SHP77 treated with DMSO at 0.1 percent for 48 hours (cell line): ENCODE measurements around the gene TLR5.

Experiments used
- DNase-seq: peaks from one replicate; lab custom pipeline; 2025; lab: John Stamatoyannopoulos, UW

TLR5 gene

GRCh38 chr1:223110952-223111351, 32.1 kb downstream of the TLR5 start:
- DNase-seq: no peak

DNA sequence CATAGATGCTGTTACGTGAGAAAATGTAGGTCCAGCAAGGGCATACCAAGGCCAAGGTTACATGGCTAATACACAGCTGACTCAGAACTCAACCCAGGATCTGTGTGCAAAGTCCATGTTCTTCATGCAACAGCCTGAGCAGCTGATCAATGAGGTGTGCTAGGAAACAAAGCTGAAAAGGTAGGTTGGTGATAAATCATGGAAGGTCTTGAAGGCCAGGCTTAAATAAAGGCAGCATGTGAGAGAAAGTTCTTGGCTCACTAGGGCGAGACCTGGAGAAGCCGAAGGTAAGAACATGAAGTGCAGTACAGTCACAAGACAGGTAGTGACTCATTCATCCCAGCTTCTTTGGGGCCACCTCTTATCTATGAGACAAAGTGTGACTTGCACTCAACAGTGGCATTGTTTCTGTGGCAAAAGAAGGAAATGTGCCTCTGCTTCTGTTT, 33.4 kb downstream of the TLR5 start:
- DNase-seq: no peak

DNA sequence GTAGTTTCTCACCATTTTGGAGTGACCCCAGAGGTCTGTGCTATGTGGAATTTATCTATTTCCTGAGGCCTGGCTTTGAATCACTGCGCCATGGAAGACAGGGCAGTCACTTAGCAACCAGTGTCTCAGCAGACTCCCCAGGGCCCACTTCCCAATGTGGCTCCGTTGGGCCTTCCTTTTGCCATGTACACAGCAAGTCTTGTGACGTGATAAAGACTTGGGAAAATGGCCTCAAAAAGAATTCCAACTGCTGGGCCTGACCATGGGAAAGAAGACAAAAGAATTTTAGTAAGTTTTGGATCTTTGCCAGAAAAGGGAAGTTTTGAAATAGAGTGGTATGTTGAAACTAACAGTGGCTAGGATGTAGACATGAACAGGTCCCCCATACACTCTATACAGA, 36.2 kb downstream of the TLR5 start:
- DNase-seq: no peak

DNA sequence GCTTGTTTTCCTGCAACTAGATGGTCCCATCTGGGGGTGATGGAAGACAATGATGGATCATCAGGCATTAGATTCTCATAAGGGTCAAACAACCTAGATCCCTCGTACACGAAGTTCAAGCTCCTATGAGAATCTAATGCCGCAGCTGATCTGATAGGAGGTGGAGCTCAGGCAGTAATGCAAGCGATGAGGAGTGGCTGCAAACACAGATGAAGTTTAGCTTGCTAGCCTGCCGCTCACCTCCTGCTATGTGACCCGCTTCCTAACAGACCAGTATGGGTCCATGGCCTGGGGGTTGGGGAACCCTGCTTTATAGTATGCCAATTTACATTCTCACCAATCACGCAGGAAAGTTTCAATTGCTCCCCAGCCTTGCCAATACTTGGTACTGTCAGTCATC, 37.5 kb downstream of the TLR5 start:
- no peak for DNase-seq

DNA sequence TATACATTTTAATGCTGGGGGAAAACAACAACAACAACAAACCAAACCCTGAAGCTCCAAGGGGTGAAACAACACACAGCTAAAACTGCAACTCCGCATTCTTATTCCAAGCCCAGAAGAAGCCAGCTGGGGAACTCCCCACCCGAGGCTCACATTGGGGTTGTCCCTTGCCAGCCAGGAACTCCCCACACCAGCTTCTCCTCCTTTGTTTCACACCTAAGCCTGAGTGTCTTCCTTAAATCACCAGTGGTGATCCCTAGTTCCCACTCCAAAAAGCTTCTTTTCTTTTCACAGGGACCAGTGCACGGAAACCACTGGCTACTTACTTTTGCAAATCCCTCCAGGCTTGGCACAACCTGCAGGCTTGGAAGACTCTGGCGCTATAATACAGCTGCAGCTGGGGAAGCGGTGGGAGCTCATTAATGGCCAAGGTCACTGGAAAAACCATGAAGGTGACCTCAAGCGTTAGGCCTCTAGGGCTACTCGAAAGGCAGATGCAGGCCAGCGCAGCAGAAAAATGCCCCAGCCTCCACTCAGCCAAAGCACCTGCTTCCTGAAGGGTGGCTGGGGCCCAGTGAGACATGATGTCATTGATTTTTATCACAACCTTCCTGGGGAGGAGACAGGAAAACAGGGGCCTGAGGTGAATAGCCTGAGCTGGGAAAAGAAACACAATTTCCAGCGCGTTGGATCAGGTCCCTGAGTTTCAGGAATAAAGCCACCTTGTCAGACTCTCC, 40.1 kb downstream of the TLR5 start:
- peak; percentile 99 for DNase-seq

DNA sequence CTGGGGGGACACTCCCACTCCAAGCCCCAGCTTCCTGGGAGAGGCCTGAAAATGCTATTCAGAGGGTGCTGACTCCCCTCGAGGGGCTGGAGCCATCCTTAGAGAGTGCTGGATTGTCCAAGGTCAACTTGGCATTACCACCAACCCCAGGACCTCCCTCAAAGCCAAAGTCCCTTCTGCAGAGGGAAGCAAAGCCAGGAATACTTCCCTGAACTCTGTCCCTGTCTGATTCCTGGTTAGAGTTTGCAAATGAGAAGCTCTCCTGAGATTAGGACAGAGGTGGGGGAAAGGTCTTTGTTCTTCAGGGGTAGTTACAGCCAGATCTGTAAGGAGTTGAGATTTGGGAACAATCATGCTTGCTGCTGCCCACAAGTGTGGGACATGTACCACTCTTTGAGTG, 45.3 kb downstream of the TLR5 start:
- DNase-seq: no peak

DNA sequence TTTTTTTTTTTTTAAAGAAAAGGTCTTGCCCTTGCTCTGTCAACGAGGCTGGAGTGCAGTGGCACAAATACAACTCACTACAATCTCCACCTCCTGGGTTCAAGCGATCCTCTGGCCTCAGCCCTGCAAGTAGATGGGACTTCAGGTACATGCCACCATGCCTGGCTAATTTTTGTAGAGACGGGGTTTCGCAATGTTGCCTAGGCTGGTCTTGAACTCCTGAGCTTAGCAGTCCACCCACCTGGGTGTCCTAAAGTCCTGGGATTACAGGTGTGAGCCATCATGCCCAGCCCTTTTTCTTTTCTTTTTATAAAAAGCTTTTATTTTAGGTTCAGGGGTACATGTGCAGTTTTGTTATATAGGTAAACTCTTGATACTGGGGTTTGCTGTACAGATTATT, 47.2 kb downstream of the TLR5 start:
- no peak for DNase-seq

GRCh38 chr1:223091896-223092295, 51.2 kb downstream of the TLR5 start:
- no peak for DNase-seq

DNA sequence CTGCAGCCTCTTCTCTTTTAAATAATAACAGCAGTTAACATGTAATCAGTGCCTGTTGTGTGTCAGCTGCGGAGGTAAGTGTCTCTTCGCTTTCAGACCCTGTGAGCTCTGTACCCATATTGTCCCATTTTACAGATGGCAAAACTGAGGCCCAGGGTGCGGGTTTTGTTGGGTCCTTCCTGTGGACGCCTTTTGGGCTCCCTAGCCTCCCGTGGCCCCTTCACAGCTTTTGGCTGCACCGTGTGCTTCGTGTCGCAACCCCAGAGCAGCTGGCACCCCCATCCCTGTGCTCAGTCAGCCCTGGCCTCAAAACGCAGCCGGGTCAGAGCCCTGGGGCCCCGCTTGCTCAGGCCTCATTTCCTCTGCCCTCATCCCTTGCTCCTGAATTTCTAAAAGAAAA, 53.8 kb downstream of the TLR5 start:
- DNase-seq: no peak

DNA sequence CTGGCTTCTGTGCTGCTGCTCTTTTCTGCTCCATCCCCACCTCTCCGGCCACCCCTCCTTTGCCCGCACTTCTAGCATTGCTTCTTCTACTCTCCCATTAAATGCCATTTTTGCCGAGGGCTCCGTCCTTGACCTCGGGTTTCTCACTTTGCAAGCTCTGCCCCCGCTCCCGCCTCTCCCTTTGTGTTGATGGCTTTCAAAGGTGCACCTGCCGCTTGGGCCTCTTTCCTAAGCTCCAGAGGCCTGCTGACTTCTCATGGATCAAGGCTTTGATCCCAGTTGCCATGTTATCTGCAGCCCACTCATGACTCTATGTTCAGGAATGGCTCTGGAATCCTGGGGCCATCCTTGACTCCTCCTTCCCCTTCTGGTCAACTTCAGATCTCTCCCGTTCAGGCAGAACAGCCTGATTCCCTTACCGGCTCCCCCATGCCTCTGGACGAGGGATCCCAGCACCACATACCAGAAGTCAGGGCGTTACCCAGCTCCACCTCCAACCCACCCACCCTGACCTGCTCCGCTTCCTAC, 54.3 kb downstream of the TLR5 start:
- no peak for DNase-seq

- no peak for DNase-seq
These were observed 55.5 kb downstream of the TLR5 start for GRCh38 chr1:223087291-223088255.

DNA sequence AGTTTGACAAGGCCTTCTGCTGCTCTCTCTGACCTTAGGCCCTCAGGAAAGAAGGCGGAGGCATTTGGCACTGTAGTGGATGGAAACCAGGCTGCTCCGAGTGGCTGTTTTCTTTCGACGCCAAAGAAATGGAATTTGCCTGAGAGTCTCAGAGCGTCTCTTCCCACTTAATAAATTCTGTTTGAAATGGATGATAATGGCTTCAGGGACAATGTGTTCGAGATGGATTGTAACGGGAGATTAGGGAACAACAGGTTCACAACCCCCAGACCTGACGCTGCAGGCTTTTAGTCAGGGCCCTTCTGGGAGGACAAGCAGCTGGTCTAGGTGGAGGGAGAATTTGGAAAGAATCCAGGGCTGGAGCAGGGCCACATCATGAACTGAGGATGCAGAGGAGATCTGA, 58.6 kb downstream of the TLR5 start:
- no peak for DNase-seq

DNA sequence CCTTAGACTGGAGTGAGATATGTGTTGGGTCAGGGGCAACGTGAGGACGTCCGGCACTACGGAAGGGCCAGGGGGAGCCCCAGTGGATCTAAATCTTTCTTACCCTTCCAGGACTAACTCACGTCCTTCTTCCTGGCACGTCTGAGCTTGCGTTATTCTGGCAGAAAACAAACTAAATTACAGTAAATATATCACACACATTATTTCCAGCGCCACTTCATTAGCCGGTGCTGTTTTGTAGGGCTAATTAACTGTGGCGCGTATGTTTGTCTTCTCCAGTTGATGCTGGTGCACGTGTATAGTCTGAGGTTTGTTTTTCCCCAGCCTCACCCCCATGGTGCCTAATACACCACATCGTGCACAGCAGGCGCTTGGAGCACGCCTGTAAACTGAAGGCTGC, 59.2 kb downstream of the TLR5 start:
- DNase-seq: no peak

DNA sequence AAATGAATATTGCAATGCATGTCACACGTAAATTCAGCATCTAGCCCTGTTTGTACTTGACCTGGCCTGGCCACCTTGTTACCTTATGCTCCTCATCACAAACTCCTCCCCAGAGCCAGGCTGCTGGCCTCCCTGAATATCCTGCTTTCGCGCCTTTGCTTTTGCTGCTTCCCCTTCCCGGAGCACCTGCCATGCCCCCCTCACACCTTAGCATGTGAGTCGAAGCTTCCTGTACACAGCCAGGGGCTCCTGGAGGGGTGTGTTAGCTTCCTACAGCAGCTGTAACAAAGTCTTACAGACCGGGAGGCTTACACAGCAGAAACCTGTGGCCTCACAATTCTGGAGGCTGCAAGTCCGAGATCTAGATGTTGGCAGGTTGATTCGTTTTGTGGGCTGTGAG, 60.1 kb downstream of the TLR5 start:
- DNase-seq: no peak

GRCh38 chr1:223081181-223081994, 61.7 kb downstream of the TLR5 start:
- DNase-seq: peak; percentile 93

- DNase-seq: no peak
These were observed 63.5 kb downstream of the TLR5 start for GRCh38 chr1:223079498-223079897.

- no peak for DNase-seq
These were observed 65.7 kb downstream of the TLR5 start for GRCh38 chr1:223077247-223077833.

DNA sequence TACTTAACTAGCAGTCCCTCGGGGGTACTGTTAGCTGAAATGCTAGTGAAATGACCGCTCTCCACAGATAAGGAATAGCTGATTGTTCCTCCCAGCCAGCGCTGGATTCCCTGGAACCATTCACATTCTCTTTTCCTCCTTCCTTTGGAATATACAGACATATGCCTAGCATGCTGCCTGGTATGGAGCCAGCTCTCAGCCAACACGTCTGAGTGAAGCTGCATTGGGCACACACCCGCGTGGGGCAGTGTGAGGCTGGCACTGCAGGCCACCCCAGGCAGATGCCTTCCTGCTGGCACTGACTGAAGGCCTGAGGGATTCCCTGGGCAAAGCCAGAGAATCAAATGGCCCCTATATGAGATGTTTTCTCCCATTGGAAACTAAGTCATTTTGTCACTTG, 66.7 kb downstream of the TLR5 start:
- DNase-seq: no peak

DNA sequence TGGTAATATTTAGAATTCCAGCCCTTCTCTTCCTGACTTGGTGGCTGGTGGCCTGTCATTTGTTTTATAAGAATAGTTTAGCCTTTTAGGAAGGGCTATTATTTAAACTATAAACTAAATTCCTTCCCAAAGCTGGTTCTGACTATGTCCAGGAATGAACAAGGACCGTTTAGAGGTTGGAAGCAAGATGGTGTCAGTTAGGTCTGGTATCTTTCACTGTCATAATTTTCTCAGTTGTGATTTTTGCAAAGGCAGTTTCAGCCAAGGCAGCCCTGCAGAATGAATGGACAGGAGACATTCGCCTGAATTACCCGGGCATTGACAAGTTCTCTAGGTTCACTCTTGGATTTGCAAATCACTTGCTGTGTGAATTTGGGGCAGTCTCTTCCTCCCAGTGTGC, 67.2 kb downstream of the TLR5 start:
- no peak for DNase-seq

DNA sequence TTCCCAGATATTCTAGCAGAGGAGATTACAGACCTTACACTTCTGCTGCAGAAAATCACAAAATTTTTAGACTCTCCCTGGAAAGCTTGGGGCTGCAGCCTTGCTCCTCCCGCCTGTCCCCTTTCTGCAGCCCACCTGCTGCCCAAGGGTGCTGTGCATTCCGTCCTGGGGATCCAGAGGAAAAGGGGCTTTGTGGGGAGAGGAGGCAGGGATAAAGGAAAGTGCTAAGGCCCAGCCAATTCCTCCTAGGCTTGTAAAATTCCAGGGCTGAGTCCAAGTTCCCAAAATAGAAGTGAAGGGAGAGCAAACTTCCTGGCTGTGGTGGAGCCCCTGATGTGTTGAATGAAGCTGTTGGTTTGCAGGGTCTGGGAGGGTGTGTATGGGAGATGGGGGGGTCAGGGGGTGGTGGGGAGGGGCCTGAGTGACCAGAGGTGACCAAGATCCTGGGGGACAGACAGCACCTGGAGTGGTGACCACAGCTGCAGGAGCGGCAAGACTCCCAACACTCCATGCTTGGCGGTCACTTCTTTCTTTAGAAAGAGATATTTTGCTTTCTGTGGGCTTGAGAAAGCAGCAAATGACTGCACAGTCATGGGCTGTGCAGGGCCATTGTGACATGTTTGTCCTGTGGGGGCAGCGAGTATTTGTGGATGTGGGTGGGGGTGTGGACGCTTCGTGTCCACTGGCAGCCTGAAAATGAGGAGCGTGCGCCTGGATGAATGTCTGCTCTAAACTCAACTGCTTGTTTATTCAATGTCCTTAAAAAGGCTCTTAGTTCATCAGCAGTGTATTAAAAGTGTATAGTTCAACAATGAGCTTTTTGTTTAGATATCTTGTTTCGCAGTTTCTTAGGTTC, 68.4 kb downstream of the TLR5 start:
- no peak for DNase-seq
